ENCODE measurements around the gene CHMP1A.
A peak's percentile ranks its signal among the peaks of the same experiment; 100 is the strongest.
"Not testable (repeated sequence)": the region's sequence is repeated elsewhere in the genome, so short reads cannot be mapped to it uniquely, and the experiment has no call there.

Gene CHMP1A

GRCh38 chr16:89657442-89658220, at the start of gene CHMP1A, which contains the start of gene SPATA33:
Gene CHMP1A (minus strand): TSS chr16:89657708. CDS start chr16:89657588, 120 bp downstream.
Gene SPATA33 (plus strand): TSS chr16:89657836. CDS start chr16:89657912, 76 bp downstream.
- peak; percentile 93 for DNase-seq

GRCh38 chr16:89706518-89707260, 49.2 kb upstream of the CHMP1A start:
- DNase-seq = no peak

DNA sequence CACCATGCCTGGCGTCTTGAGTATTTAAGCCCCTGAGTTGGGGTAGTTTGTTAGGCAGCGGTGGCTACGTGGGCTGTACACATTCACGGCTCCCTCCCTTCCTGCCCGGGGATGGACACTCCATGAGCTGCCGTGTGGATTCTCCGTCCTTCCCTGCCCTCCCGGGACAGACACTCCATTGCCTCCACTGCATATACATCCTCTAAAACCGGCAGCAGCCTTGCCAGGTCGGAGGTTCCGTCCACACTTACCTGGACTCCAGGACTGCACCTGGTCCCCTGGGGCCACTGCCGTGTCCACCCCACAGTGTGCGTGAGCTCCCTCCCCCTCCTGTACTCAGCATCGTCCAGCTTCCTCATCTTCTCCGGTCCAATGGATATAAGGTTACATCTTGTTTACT, 47.5 kb upstream of the CHMP1A start:
- no peak for DNase-seq

DNA sequence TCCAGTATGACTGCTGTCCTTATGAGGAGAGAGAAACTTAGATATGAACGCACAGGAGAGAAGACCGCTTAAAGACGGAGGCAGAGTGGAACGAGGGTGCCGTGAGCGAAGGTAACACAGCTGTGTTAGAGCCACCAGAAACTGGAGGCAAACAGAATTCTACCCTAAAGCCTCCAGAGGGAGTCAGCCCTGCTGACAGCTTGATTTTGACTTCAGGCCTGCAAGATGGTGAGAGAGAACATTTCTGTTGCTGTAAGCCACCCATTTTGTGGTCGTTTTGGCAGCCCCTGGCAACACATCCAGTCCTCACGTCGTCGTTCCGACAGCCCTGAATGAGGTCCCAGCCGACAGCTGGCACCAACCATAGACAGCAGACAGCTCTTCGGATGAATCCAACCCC, 46.8 kb upstream of the CHMP1A start:
- DNase-seq = no peak

- peak; percentile 88 for DNase-seq
These were observed 44.2 kb upstream of the CHMP1A start, which contains the start of gene SPATA2L for GRCh38 chr16:89701425-89702406. Gene SPATA2L (minus strand): TSS chr16:89701705. CDS start chr16:89701232, 473 bp downstream.

- no peak for DNase-seq
These were observed 43.3 kb upstream of the CHMP1A start for GRCh38 chr16:89700649-89701424.

DNA sequence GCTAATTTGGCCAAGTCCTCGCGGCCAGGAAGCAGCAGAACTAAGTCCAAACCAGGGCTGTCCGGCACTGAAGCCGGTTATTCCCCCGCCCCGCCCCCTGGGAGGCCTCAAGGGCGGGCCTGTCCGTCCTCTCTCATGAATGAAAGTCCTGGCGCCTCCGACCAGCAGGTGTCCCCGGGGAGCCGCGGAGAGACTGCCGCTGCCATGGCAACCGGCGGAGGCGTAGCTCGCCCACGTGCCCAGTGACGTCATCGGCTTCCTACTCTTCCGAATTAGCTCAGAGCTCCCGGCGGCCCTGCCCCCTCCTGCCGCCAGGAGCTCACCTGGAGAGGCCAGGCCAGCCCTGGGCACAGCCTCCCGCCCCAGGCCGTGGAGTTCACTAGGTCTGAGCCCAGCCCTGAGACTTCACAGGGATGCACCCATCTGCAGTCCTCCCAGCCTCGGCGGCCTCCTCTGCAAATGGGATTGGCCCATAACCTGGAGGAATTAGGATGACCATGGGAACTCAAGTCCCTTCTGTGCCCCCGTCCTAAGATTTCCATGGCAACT, 42.7 kb upstream of the CHMP1A start:
- DNase-seq = peak; percentile 96

DNA sequence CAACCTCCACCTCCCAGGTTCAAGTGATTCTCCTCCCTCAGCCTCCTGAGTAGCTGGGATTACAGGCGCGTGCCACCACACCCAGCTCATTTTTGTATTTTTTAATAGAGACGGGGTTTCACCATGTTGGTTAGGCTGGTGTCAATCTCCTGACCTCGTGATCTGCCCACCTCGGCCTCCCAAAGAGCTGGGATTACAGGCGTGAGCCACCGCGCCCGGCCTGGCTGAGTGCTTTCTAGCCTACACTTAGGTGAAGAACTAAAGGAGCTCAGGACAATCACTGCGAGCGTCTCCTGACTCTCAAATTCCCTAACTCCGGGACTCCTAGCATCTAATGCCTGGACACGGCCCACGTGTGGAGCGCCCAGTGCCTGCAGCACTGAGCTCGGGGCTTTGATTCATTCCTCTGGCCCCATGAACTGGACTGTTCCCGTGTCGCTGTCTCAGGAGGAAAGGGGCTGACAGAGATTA, 42.2 kb upstream of the CHMP1A start:
- DNase-seq = not testable (repeated sequence)

DNA sequence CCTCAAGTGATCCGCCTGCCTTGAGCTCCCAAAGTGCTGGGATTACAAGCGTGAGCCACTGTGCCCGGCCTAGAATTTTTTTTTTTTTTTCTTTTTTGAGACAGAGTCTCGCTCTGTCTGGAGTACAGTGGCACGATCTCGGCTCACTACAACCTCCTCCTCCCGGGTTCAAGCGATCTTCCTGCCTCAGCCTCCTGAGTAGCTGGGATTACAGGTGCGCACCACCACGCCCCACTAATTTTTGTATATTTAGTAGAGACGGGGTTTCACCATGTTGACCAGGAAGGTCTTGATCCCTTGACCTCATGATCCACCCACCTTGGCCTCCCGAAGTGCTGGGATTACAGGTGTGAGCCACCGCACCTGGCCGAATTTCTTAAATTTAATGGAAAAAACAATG, 41.2 kb upstream of the CHMP1A start:
- not testable (repeated sequence) for DNase-seq

- DNase-seq = no peak
These were observed 40.3 kb upstream of the CHMP1A start for GRCh38 chr16:89697616-89698331.

DNA sequence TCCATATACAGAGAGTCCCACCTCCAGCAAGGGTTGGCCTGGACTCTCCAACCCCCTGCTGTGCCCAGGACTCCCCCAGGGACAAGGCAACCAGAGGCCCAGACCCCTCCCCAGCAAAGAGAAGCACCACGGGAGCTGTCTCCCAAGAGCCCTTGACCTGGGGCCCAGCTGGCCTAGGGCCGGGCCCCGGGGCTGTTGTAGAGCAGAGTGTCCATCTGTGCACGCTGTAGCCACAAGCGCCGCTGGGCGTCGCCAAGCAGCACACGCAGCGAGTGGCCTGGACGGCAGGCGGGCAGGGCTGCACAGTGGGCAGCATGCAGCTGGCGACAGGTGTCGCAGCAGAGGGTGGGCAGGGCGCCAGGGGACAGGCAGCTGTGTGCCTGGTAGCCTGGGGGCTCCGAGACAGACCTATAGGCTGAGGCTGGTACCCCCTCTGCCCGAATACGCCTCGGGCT, 39.7 kb upstream of the CHMP1A start:
- peak; percentile 74 for DNase-seq

DNA sequence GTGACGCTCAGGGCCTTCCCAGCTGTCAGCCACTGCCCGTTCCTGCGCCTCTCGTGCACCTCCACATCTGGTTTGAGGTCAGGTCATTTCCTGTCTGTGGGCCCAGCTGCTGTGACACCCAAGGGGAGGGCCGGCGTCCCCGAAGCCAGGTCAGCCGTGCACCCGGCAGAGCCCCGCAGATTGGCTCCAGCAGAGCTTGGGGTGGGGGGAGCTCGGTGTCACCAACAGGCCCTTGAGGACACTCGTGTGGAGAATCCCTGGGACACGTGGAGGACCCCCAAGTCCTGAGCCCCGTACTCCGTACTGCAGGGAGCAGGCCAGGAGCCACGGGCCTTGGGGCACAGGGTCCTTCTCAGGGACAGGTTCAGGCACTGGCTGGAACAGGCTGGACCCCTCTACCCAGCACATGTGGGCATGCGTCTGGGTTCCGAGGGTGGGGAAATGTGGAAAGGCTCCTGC, 39.2 kb upstream of the CHMP1A start:
- no peak for DNase-seq

- DNase-seq = no peak
These were observed 38.6 kb upstream of the CHMP1A start for GRCh38 chr16:89695875-89696669.

DNA sequence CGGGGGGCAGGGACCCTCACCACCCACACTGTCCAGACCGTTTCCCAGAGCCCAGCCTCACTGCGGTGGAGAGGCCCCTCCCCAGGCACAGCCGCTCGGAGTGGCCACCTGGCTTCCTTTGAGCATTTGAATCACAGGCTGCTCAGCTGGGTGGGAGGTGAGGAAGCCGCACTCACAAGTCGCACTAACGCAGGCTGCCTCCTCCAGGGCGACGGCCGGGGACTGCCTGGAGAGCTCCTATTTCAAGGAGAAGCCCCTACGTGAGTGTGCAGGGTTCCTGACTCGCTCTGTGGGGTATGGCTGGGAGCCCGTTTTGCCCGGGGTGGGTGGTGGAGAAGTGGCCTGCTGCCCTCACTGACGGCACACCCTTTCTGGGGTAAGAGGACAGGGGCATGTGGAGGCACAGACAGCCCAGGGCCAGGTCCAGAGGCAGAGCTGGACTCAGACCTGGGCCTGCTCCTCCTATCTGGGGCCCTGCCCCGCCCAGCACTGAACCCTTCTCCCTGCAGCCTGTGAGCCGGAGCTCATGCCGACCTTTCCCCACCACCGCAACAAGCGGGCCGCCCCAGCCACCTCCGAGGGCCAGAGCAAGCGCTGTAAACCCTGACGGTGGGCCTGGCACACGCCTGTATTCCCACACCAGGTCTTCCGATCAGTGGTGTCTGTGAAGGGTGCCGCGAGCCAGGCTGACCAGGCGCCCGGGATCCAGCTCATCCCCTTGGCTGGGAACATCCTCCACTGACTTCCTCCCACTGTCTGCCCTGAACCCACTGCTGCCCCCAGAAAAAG, 37.8 kb upstream of the CHMP1A start:
- no peak for DNase-seq

DNA sequence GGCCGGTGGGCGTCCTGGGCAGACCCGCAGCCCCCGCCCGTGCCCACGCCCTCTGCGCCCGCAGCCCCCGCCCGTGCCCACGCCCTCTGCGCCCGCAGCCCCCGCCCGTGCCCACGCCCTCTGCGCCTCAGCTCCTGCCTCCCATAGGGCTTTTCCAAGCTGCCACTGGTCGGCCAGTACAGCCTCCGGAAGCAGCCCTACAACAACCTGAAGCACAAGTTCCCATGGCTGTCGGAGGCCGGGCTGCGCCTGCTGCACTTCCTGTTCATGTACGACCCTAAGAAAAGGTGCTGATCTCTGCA, 37.2 kb upstream of the CHMP1A start:
- DNase-seq = not testable (repeated sequence)

- no peak for DNase-seq
These were observed 36.6 kb upstream of the CHMP1A start for GRCh38 chr16:89693931-89694783.

- DNase-seq = no peak
These were observed 35.8 kb upstream of the CHMP1A start for GRCh38 chr16:89693289-89693731.

Data from femur (tissue), 1 donor.